ENCODE data around the gene PPA2.

PPA2 gene

GRCh38 chr4:105520819-105521790 is 47.2 kb upstream of the PPA2 start:
- Histone ChIP-seq H3K4me3 (ENCODE audit: low read depth, low read length) (no peak overlapping the region), H3K36me3 (ENCODE audit: control insufficient read depth in 2 of 2, insufficient read depth in 1 of 2, low read length in 2 of 2) (no peaks in the 10 kb centered on the region), H3K9me3 (ENCODE audit: control insufficient read depth, insufficient read depth, low read depth, low read length) (no peaks in the 10 kb centered on the region), H3K27ac (ENCODE audit: extremely low read depth, low read depth, low read length) (no peak overlapping the region), H3K4me1 (ENCODE audit: control insufficient read depth, insufficient read depth, low read length) (no peaks in the 10 kb centered on the region)
- ChIA-PET CTCF (interaction anchor here (0.6 to 2.8 kb wide), 18 partner anchors 15 to 787 kb away, joined by 3 to 40 read pairs (median 5); no protein-coding TSS in a partner anchor), POLR2A (interaction anchor here (1.3 kb wide), 1 partner anchor 47 kb away, joined by 5 read pairs; the partner anchor contains the start of gene PPA2)
- TF ChIP-seq ZNF664 (tag by site-specific recombination; IDR thresholded peaks at IDR 0.05), result no peak
- TF ChIP-seq ZNF654 (tag by site-specific recombination; IDR thresholded peaks at IDR 0.05; ENCODE audit: low read depth), result peak; percentile 54
- TF ChIP-seq ZSCAN30 (tag by site-specific recombination; IDR thresholded peaks at IDR 0.05), result peak; percentile 35; the same call in 1 of the 2 replicates
- no peak for TF ChIP-seq AEBP2 (tag by site-specific recombination; IDR thresholded peaks at IDR 0.05; ENCODE audit: borderline replicate concordance)

- Histone ChIP-seq H3K4me1 (ENCODE audit: control insufficient read depth, insufficient read depth, low read length) (no peaks in the 10 kb centered on the region), H3K4me3 (ENCODE audit: low read depth, low read length) (no peak overlapping the region), H3K9me3 (ENCODE audit: control insufficient read depth, insufficient read depth, low read depth, low read length) (no peaks in the 10 kb centered on the region), H3K36me3 (ENCODE audit: control insufficient read depth in 2 of 2, insufficient read depth in 1 of 2, low read length in 2 of 2) (no peaks in the 10 kb centered on the region), H3K27ac (ENCODE audit: extremely low read depth, low read depth, low read length) (no peak overlapping the region)
- TF ChIP-seq MEIS1 (CRISPR knock-in tag; IDR thresholded peaks at IDR 0.05; ENCODE audit: borderline replicate concordance) (no peak), ZNF426 (tag by site-specific recombination; IDR thresholded peaks at IDR 0.05) (no peak), ZNF704 (tag by site-specific recombination; IDR thresholded peaks at IDR 0.05) (no peak), PATZ1 (tag by site-specific recombination; IDR thresholded peaks at IDR 0.05) (no peak), ZNF133 (tag by site-specific recombination; IDR thresholded peaks at IDR 0.05) (no peak)
- ChIA-PET POLR2A (no interaction called here), CTCF (interaction anchor here (0.7 kb wide), 1 partner anchor 164 kb away, joined by 3 read pairs; no protein-coding TSS in a partner anchor)
Measured at GRCh38 chr4:105510245-105510644, 36.4 kb upstream of the PPA2 start.

GRCh38 chr4:105509714-105510113 is 35.9 kb upstream of the PPA2 start:
- ChIA-PET CTCF (no interaction called here), POLR2A (no interaction called here)
- Histone ChIP-seq H3K9me3 (ENCODE audit: control insufficient read depth, insufficient read depth, low read depth, low read length) (no peaks in the 10 kb centered on the region), H3K27ac (ENCODE audit: extremely low read depth, low read depth, low read length) (no peak overlapping the region), H3K4me3 (ENCODE audit: low read depth, low read length) (no peak overlapping the region), H3K36me3 (ENCODE audit: control insufficient read depth in 2 of 2, insufficient read depth in 1 of 2, low read length in 2 of 2) (no peaks in the 10 kb centered on the region), H3K4me1 (ENCODE audit: control insufficient read depth, insufficient read depth, low read length) (no peaks in the 10 kb centered on the region)
- no peak for TF ChIP-seq AEBP2 (tag by site-specific recombination; IDR thresholded peaks at IDR 0.05; ENCODE audit: borderline replicate concordance)
- TF ChIP-seq ZNF792 (tag by site-specific recombination; IDR thresholded peaks at IDR 0.05), result no peak
- TF ChIP-seq ZNF600 (tag by site-specific recombination; IDR thresholded peaks at IDR 0.05), result no peak
- no peak for TF ChIP-seq ZNF776 (tag by site-specific recombination; IDR thresholded peaks at IDR 0.05; ENCODE audit: borderline replicate concordance)
- no peak for TF ChIP-seq ZNF18 (tag by site-specific recombination; IDR thresholded peaks at IDR 0.05)
- no peak for TF ChIP-seq ZBTB44 (tag by site-specific recombination; IDR thresholded peaks at IDR 0.05)
- TF ChIP-seq SCRT2 (tag by site-specific recombination; IDR thresholded peaks at IDR 0.05), result no peak
